T-helper 2 cell treated with Interferon-gamma antibody and Interleukin-4, amounts not matched to agents 5 μg/mL and 100 μg/mL, for 36 hours (primary cell): ENCODE data around the gene IL1B.

Experiments used
- DNase-seq: peaks from one replicate; pipeline ENCODE4 v3.0.0; 2021; ENCODE audit warnings: low spot score
- H3K27ac Mint-ChIP-seq: one replicate; pipeline ENCODE4 v1.8.0; 2021; ENCODE audit warnings: mild to moderate bottlenecking, mixed read lengths
- H3K27me3 Mint-ChIP-seq: one replicate; pipeline ENCODE4 v1.8.0; 2021; ENCODE audit warnings: low read depth, mixed read lengths
- H3K36me3 Mint-ChIP-seq: one replicate; pipeline ENCODE4 v1.8.0; 2021; ENCODE audit warnings: low read depth, mixed read lengths
- H3K4me1 Mint-ChIP-seq: one replicate; pipeline ENCODE4 v1.8.0; 2021; ENCODE audit warnings: low read depth, mixed read lengths
- H3K4me3 Mint-ChIP-seq: one replicate; pipeline ENCODE4 v1.8.0; 2022; ENCODE audit warnings: mild to moderate bottlenecking, moderate library complexity, mixed read lengths
- H3K9me3 Mint-ChIP-seq: one replicate; pipeline ENCODE4 v1.8.0; 2021; ENCODE audit warnings: mixed read lengths

The IL1B gene

DNA sequence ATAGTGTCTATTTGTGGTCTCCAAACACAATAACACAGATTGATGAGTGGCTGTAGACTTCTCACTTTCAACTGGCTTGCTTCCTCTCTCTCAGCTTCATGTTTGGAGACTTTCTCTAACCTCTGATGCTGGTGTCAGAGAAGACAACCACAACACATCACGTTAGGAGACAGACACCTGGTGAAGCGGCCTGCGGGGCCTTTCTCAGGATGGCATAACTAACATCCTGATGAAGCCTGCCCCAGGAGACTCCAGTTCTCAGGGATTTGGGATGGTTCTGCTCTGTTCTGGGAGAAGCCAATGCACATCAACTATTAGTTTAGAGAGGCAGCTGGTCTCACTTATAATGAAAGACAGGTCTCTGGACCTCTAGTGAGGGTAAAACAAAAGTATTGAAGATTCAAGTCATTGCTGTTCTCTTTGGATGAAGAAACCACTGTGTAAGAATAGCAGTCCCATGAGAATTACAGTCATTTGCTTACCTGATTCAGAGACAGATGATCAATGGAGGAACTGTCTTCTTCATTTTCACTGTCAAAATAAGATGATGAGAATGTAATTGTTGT, 54.3 kb downstream of the IL1B start:
- no peak for DNase-seq
- Mint-ChIP-seq H3K27me3 (peaks cover 18% of the 10 kb centered on the region), H3K36me3 (no peaks in the 10 kb centered on the region), H3K27ac (no peak overlapping the region), H3K4me1 (peaks cover 16% of the 10 kb centered on the region), H3K4me3 (no peak overlapping the region), H3K9me3 (peaks cover 7% of the 10 kb centered on the region)
